Activated CD8-positive, alpha-beta T cell treated with anti-CD3 and anti-CD28 coated beads for 36 hours (primary cell): ENCODE measurements around the gene TBCB. TPM values are rescaled to one million over a fixed set of nuclear protein-coding genes. Genes with fewer than 3 reads are reported as not detected.
"Not testable (repeated sequence)": the region's sequence is repeated elsewhere in the genome, so short reads cannot be mapped to it uniquely, and the experiment has no call there.

ENCODE experiments used
- ATAC-seq: fragments of 200-7000 bp; cut with Tn5 transposase; one replicate; pipeline ENCODE4 v1.10.0; 2021; ENCODE audit warnings: mild to moderate bottlenecking, moderate library complexity
- CTCF ChIA-PET: fragments of 350-600 bp; sonication (Branson Sonifier 250); formaldehyde crosslinking; loops from one replicate; lab custom pipeline; 2021; ENCODE audit warnings: antibody characterized with exemption; lab: Charles Lee
- POLR2A ChIA-PET: fragments of 350-600 bp; sonication (Branson Sonifier 250); formaldehyde crosslinking; loops from one replicate; lab custom pipeline; 2021; ENCODE audit warnings: antibody characterized with exemption; lab: Charles Lee
- DNase-seq: peaks from one replicate; pipeline ENCODE4 v3.0.0-alpha.2; 2020
- H3K27ac Mint-ChIP-seq: one replicate; pipeline ENCODE4 v1.8.0; 2021; ENCODE audit warnings: mild to moderate bottlenecking, mixed read lengths
- H3K27me3 Mint-ChIP-seq: one replicate; pipeline ENCODE4 v1.8.0; 2021; ENCODE audit warnings: mixed read lengths
- H3K36me3 Mint-ChIP-seq: one replicate; pipeline ENCODE4 v1.8.0; 2021; ENCODE audit warnings: low read depth, mixed read lengths
- H3K4me1 Mint-ChIP-seq: one replicate; pipeline ENCODE4 v1.8.0; 2021; ENCODE audit warnings: low read depth, mixed read lengths
- H3K4me3 Mint-ChIP-seq: one replicate; pipeline ENCODE4 v1.8.0; 2021; ENCODE audit warnings: mild to moderate bottlenecking, moderate library complexity, mixed read lengths
- H3K9me3 Mint-ChIP-seq: one replicate; pipeline ENCODE4 v1.8.0; 2021; ENCODE audit warnings: mixed read lengths
- CTCF ChIP-seq: fragments of 200-600 bp; IDR thresholded peaks from one replicate; pipeline ENCODE4 v1.8.0; 2022; ENCODE audit warnings: antibody characterized with exemption, mild to moderate bottlenecking
- intact Hi-C: fragments of 100-400 bp; cut with micrococcal nuclease; formaldehyde crosslinking; loops from one replicate; pipeline ENCODE4 v1.10.0; 2022
- total RNA-seq, 2 experiments: library from RNA; stranded (reverse); gene quantifications; one replicate each; pipeline ENCODE4 v1.2.3, GENCODE V29; 2021

Gene TBCB
- 10 to 100 TPM; 74.9 to 81.7 TPM for total RNA-seq

- Mint-ChIP-seq H3K36me3 (peaks cover 31% of the 10 kb centered on the region), H3K27ac (peak within 1 kb of the TSS; percentile 89), H3K27me3 (no peaks in the 10 kb centered on the region), H3K4me1 (peaks cover 27% of the 10 kb centered on the region), H3K4me3 (peak within 1 kb of the TSS; percentile 92), H3K9me3 (no peaks in the 10 kb centered on the region)
- ATAC-seq = peak; percentile 57
- DNase-seq = peak; percentile 90
- intact Hi-C loops = loop anchor here (5.0 kb wide), 1 partner anchor 63 kb away; the partner anchor contains the start of genes THAP8 and WDR62
- ChIA-PET CTCF (interaction anchor here (0.8 to 5.8 kb wide), 4 partner anchors 11 to 62 kb away, joined by 3 to 42 read pairs (median 4); partner anchors contain the start of gene THAP8), POLR2A (interaction anchor here (0.6 to 2.1 kb wide), 8 partner anchors 8 to 550 kb away, joined by 3 to 6 read pairs (median 3); partner anchors contain the start of genes IGFLR1 and THAP8)
- no peak for TF ChIP-seq CTCF
Observed at GRCh38 chr19:36115453-36116343, at the start of gene TBCB. Gene TBCB, plus strand, starts transcription at chr19:36115468. Its CDS starts 93 bp downstream, at chr19:36115561.

- Mint-ChIP-seq H3K9me3 (no peaks in the 10 kb centered on the region), H3K36me3 (peaks cover 44% of the 10 kb centered on the region), H3K4me1 (no peaks in the 10 kb centered on the region), H3K27ac (no peak overlapping the region), H3K27me3 (no peaks in the 10 kb centered on the region), H3K4me3 (no peak overlapping the region)
- CTCF ChIA-PET = no interaction called here
- TF ChIP-seq CTCF = no peak
- ATAC-seq (no peak), DNase-seq (no peak)
- POLR2A ChIA-PET = interaction anchor here (0.6 to 1.0 kb wide), 2 partner anchors 11 to 16 kb away, joined by 3 read pairs; no protein-coding TSS in a partner anchor
- intact Hi-C loops = no loop called here
Observed at GRCh38 chr19:36067681-36068080, 47.6 kb upstream of the TBCB start.

GRCh38 chr19:36068810-36069499 is 46.3 kb upstream of the TBCB start:
- H3K27me3 Mint-ChIP-seq, ATAC-seq, H3K4me1 Mint-ChIP-seq, H3K4me3 Mint-ChIP-seq, H3K9me3 Mint-ChIP-seq, intact Hi-C loops, POLR2A ChIA-PET, DNase-seq, H3K27ac Mint-ChIP-seq, CTCF ChIA-PET: not testable (repeated sequence)
- peaks cover 52% of the 10 kb centered on the region for H3K36me3 Mint-ChIP-seq

GRCh38 chr19:36072081-36072480 is 43.2 kb upstream of the TBCB start:
- Mint-ChIP-seq H3K4me1 (no peaks in the 10 kb centered on the region), H3K9me3 (no peaks in the 10 kb centered on the region), H3K27me3 (no peaks in the 10 kb centered on the region), H3K4me3 (no peak overlapping the region), H3K27ac (no peak overlapping the region), H3K36me3 (peaks cover 50% of the 10 kb centered on the region)
- TF ChIP-seq CTCF = no peak
- ChIA-PET CTCF (no interaction called here), POLR2A (interaction anchor here (0.7 to 1.5 kb wide), 3 partner anchors 11 to 261 kb away, joined by 3 to 6 read pairs (median 6); partner anchors contain the start of gene WDR62)
- intact Hi-C loops = no loop called here
- DNase-seq (no peak), ATAC-seq (no peak)

- intact Hi-C loops = no loop called here
Observed at GRCh38 chr19:36073121-36073876, 42.0 kb upstream of the TBCB start.

More at GRCh38 chr19:36073121-36073876, 42.0 kb upstream of the TBCB start:
- DNase-seq (no peak), ATAC-seq (no peak)
- peaks cover 45% of the 10 kb centered on the region for H3K36me3 Mint-ChIP-seq
- H3K4me1 Mint-ChIP-seq = no peaks in the 10 kb centered on the region
- H3K4me3 Mint-ChIP-seq = no peak overlapping the region
- H3K9me3 Mint-ChIP-seq = no peaks in the 10 kb centered on the region
- H3K27me3 Mint-ChIP-seq = no peaks in the 10 kb centered on the region
- no peak overlapping the region for H3K27ac Mint-ChIP-seq
- ChIA-PET CTCF (no interaction called here), POLR2A (interaction anchor here (1.0 to 1.5 kb wide), 3 partner anchors 12 to 24 kb away, joined by 3 to 6 read pairs (median 6); partner anchors contain the start of gene WDR62)
- no peak for TF ChIP-seq CTCF
